ENCODE data around the gene CD180.

- no peak for TF ChIP-seq CTCF (IDR thresholded peaks at IDR 0.05)
- no peak for TF ChIP-seq SIN3A (IDR thresholded peaks at IDR 0.05; ENCODE audit: borderline replicate concordance, insufficient read depth, low read depth, low read length)
- TF ChIP-seq REST (IDR thresholded peaks at IDR 0.05; ENCODE audit: insufficient read depth in 1 of 2, low read depth in 2 of 2, low read length in 1 of 2): no peak
- TF ChIP-seq POLR2AphosphoS5 (IDR thresholded peaks at IDR 0.05; ENCODE audit: low read depth, low read length): no peak
- no peak for TF ChIP-seq TCF7L2 (IDR thresholded peaks at IDR 0.05; ENCODE audit: low read depth, low read length)
These were observed at the start of gene CD180 for GRCh38 chr5:67196537-67197059.
